ENCODE measurements around the gene SUGP1. TPM values are rescaled to one million over a fixed set of nuclear protein-coding genes. Genes with fewer than 3 reads are reported as not detected.

Gene SUGP1
- total and polyA plus RNA-seq, 2 of the 4 experiments (the other 2 are of a cell fraction), result 33.2 to 35.8 TPM

GRCh38 chr19:19269952-19270694 lies 50.2 kb downstream of the SUGP1 start:
- Histone ChIP-seq H3K4me2 (ENCODE audit: low read depth, low read length) (no peak overlapping the region), H3K4me1 (ENCODE audit: control insufficient read depth, insufficient read depth, low read length) (no peaks in the 10 kb centered on the region), H2BK5ac (ENCODE audit: low read depth, low read length, poor library complexity, severe bottlenecking) (no peak overlapping the region), H2BK15ac (ENCODE audit: low read depth, low read length) (no peak overlapping the region), H3K23ac (ENCODE audit: low read depth, low read length) (no peak overlapping the region), H3K79me1 (ENCODE audit: low read depth in 1 of 2, low read length in 2 of 2) (0 out of 4 replicates have a peak, but pooled peaks cover 0 to 6% of the 10 kb centered on the region in 2 experiments), H2AK5ac (ENCODE audit: low read depth, low read length) (no peak overlapping the region), H4K91ac (ENCODE audit: insufficient read depth, low read depth, low read length) (no peak overlapping the region), H2BK120ac (ENCODE audit: low read depth, low read length) (no peak overlapping the region), H3K9me1 (ENCODE audit: insufficient read depth, low read length) (peaks cover 4% of the 10 kb centered on the region; the same call in 1 of the 2 replicates), H3K18ac (ENCODE audit: low read depth, low read length) (no peak overlapping the region), H4K8ac (ENCODE audit: low read depth in 2 of 2, low read length in 2 of 2) (no peak overlapping the region), H4K20me1 (ENCODE audit: insufficient read depth, low read length) (no peaks in the 10 kb centered on the region; the same call in 1 of the 2 replicates), H4K5ac (ENCODE audit: low read depth, low read length) (no peak overlapping the region), H2AK9ac (replicated peaks; ENCODE audit: low read depth, low read length, poor library complexity) (no peak overlapping the region), H3K4me3 (ENCODE audit: insufficient read depth, low read depth, low read length) (no peak overlapping the region), H2AFZ (replicated peaks; ENCODE audit: low read length, poor library complexity) (no peak overlapping the region), H2BK20ac (ENCODE audit: low read depth, low read length) (no peak overlapping the region), H3K56ac (ENCODE audit: extremely low read depth, insufficient read depth, low read length) (no peak overlapping the region), H3K14ac (replicated peaks; ENCODE audit: low read depth, low read length) (no peak overlapping the region), H3K27ac (ENCODE audit: insufficient read depth, low read length) (no peak overlapping the region), H3K9me3 (ENCODE audit: control insufficient read depth, insufficient read depth, low read length) (no peaks in the 10 kb centered on the region), H3K36me3 (ENCODE audit: control insufficient read depth, insufficient read depth, low read length) (peaks cover under 1% of the 10 kb centered on the region; the same call in 1 of the 2 replicates), H3K27me3 (ENCODE audit: control insufficient read depth, insufficient read depth, low read length) (peaks cover 4% of the 10 kb centered on the region; the same call in 1 of the 2 replicates), H3K9ac (ENCODE audit: low read depth, low read length) (no peak overlapping the region), H3K4ac (ENCODE audit: low read depth, low read length) (no peak overlapping the region)
- BruUV-seq (replicated peaks), result no TSS peak
- CTCF ChIA-PET, result no interaction called here
- dilution Hi-C loops (cut with HindIII; ENCODE audit: low sequenced_read_pairs, unreplicated experiment), result no loop called here
- DNase-seq (no peak), ATAC-seq (ENCODE audit: low read depth) (no peak)
- in situ Hi-C loops (cut with MboI; ENCODE audit: low sequenced_read_pairs), result no loop called here
- 63% methylated on average over 7 of the region's 18 CpGs; no CpG with 5 or more reads in 1 of the 2 experiments for WGBS, 2 experiments (ENCODE audit: extremely low coverage in 2 of 2, insufficient read length in 1 of 2)
- intact Hi-C loops (cut with micrococcal nuclease), result no loop called here
- TF ChIP-seq CEBPB (IDR thresholded peaks at IDR 0.05; ENCODE audit: low read depth, low read length) (no peak), POLR2A (IDR thresholded peaks at IDR 0.05; ENCODE audit: low read depth, low read length) (no peak)
- POLR2A ChIA-PET (ENCODE audit: unreplicated experiment), result interaction anchor here (0.6 kb wide), 1 partner anchor 1351 kb away, joined by 9 read pairs; no protein-coding TSS in a partner anchor

Data from IMR-90 (cell line).